Urothelium cell line (cell line): ENCODE data around the gene STON2.
"Not testable (repeated sequence)": the region's sequence is repeated elsewhere in the genome, so short reads cannot be mapped to it uniquely, and the experiment has no call there.

Source experiments
- DNase-seq: peaks from one replicate; pipeline ENCODE4 v3.0.0; 2011; ENCODE audit warnings: low spot score, mixed read lengths
- FAIRE-seq: peaks from 2 replicates; lab custom pipeline; 2011; peaks lifted over from hg19 to GRCh38; lab: Jason Lieb, UNC

Gene STON2

GRCh38 chr14:81400202-81400678 lies at the start of gene STON2:
Gene STON2, minus strand, starts transcription at chr14:81400324. Its CDS starts 1,942 bp downstream, at chr14:81398382.
- DNase-seq (peak; percentile 79), FAIRE-seq (no peak)

GRCh38 chr14:81449576-81449975 lies 49.5 kb upstream of the STON2 start:
- no peak for DNase-seq
- FAIRE-seq: peak; percentile 9

DNA sequence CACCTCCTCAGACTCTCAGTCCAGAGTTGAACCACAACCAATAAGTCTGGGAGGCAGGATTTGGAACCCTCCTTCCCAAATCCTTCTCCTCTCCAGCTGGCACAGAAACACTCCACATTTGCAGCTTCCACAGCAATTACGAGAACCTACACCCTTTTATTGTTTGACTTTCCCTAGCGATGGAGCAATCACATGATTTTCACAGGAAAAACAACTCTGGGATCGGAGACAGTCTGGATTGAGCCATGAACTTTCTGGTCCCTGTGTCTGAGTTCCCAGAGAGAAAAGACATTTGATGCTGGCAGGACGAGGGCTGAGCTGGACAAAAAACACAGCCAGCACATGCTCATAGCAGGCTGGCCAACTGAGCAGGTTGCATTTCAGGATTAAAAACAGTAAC lies 49.0 kb upstream of the STON2 start:
- FAIRE-seq (peak; percentile 13), DNase-seq (no peak)

DNA sequence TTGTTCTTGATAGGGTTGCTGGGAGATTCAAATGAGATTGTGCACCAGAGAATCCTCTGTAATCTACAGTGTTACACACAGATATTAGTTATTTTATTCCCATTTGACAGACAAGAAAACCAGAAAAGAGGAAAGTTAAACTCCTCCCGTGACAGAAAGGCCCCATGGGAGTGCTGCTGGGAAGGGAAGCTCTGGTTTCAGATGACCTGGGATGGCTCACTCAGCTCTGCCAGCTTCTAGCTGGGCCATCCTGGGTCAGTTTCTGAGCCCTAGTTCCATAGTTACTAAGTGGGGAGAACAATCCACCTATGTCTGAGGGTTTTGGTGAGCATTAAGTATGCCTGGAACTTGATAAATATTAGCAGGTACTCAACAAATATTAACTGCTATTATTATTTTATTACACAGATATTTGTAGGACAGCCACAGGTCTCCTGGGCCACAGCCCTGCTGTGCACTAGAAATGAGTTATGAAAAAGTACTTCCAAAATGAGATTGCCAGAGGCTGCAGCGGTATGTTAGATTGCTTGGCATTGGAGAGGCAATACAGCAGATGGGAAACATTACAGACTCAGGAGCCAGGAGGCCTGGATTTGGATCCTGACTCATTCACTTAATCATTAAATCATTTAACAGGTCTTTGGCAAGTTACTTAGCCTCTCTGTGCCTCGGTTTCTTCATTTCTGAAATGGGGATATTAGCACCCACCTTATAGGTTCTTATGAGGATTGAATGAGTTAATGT lies 47.1 kb upstream of the STON2 start:
- FAIRE-seq (no peak), DNase-seq (no peak)

DNA sequence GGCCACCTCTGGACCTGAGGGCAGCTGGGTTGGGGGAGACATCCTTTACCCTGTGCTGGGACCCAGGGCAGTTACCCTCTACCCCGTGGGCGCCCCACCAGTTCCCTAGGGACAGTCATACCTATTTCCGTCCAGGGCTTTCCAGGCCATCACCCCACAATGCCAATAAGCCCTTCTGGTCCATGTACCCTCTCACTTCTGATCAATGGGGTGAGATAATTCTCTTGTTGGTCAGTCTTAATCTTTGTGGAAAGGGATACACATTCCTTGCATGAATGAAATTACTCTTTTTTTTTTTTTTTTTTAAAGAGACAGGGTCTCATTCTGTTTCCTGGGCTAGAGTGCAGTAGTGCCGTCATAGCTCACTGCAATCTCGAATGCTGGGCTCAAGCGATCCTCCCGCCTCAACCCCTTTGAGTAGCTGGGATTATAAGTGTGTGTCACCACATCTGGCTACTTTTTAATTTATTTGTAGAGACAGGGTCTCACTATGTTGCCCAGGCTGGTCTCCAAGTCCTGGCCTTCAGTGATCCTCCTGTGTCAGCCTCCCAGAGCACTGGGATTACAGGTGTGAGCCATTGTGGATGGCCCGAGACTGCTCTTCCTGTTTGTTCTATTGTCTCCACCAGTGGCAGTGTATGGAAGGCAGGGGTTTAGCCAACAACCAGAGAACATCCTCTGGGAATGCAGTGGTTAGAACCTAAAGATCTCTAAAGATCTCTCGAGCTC lies 46.3 kb upstream of the STON2 start:
- DNase-seq: no peak
- peak; percentile 13 for FAIRE-seq

DNA sequence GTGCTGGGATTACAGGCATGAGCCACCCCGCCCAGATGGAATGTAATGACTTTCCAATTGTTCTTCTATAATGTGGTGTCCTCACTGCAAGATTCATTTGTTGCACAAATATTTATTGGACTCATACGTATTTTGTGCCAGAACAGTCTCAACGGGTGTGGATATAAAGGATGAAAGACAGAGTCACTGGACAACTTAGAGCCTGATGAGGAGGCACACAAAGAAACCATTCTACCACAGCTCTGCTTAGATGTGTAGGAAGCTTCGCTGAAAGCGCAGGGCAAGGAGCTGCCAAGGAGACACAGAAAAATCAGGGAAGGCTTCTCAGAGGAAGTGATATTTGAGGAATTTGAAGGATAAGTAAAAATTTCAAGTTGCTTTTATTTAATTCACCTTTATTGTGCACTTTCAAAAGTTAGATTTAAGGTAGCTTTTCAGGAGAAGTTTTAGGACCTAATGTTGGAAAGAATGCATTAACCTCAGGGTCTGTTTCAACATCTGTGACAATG lies 41.6 kb upstream of the STON2 start:
- DNase-seq (no peak), FAIRE-seq (no peak)

GRCh38 chr14:81440041-81440440 lies 39.9 kb upstream of the STON2 start:
- no peak for DNase-seq
- no peak for FAIRE-seq

- DNase-seq: no peak
- FAIRE-seq: no peak
Observed at GRCh38 chr14:81437244-81437643, 37.1 kb upstream of the STON2 start.

DNA sequence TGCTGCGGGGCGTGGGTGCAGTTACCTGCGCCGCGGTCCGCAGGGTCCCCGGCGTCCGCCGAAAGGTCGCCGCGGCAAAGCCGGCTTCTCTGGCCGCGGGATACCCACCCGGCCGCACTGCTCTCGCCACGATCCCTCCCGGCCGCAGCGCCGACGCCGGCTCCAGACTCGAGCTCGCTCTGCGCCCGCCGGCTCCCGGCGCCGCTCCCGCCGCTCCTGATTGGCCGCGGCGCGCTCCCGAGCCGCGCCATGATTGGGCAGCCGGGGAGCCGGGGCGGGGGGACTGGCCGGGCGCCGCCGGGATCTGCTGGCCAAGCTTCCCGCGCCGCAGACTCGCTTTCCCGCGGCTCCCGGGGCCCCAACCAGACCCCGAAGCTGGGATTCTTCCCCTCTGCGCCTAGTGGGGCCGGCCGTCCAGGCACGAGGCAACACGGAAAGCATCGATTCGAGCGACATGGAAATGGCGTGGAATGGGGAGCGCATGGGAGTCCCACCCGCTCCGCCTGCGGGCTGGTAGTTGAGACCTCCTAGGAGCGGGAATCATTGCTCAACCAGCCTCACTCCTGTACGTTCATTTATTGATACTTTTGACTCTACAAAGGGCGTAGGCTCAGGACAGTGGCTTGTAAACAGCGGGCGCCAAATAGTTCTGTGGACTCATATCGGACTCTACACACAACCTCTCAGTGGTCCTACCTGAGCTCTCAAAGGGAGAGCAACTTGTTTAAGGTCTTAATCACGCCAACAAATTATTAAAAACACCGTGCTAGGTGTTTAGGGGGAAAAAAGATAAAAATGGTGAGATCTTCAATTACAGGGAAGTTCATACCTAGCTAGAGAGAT lies 36.4 kb upstream of the STON2 start:
- peak; percentile 98 for DNase-seq
- peak; percentile 30 for FAIRE-seq

DNA sequence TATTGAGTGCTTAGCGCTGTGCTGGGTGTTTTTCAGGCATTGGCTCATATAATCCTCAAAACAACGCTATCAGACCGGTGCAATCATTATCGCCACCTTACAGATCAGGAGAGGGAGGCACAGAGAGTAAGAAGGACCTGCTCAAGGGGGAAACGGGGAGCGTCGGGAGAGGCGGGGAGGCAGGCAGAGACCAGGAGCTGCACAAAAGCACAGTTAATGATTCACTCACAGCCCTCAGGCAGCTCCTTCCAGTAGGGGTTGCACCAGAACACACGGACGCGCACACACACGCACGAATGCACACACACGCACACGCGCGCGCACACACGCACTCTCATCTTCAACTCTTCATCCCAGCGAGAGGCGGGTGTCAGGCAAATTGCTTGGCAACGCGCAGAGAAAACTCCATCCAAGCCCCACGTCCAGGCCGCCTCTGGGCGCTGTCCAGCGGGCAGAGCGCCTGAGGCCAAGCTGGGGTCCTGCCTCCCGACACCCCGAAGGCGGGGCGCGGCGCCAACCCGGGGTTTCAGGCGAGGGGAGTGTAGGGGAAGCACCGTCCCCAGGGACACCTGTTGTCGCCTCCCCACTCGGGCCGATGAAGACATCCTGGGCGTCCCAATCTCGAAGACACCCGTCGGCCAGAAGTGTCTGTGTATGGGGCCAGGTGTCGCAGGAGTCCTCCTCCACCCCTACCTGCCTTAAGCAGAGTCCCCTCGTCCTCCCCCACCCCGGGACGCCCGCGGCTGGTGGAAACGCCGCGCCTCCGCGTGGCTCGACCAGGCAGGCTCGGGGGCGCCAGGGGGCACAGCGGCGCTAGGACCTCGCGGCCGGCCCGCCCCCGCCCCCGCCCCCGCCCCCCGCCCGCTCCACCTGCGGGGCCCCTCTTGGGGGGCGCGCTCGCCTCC lies 35.5 kb upstream of the STON2 start:
- FAIRE-seq (no peak), DNase-seq (peak; percentile 74)

GRCh38 chr14:81435048-81435390 lies 34.9 kb upstream of the STON2 start:
- FAIRE-seq: no peak
- no peak for DNase-seq

- DNase-seq (no peak), FAIRE-seq (no peak)
Observed at GRCh38 chr14:81434230-81434629, 34.1 kb upstream of the STON2 start.

DNA sequence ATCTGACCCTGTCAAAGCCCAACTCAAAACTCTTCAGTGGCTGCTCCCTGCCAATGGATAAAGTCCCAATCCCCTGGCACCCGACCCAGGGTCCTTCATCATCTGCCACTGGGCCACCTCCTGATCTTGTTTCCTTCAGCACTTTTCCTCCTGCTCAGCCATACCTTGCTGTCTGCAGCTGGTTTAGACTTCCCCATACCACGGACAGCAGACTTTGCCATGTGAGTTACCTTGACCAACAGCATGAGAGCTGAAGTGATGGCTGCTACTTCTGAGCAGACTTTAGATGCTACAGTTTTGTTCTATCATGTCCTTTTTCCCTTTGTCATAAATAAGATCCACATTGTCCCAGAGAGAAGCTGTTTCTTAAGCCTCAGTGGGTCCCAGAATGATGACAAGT lies 33.3 kb upstream of the STON2 start:
- DNase-seq (no peak), FAIRE-seq (peak; percentile 37)

GRCh38 chr14:81432219-81432661 lies 32.1 kb upstream of the STON2 start:
- FAIRE-seq (no peak), DNase-seq (no peak)

DNA sequence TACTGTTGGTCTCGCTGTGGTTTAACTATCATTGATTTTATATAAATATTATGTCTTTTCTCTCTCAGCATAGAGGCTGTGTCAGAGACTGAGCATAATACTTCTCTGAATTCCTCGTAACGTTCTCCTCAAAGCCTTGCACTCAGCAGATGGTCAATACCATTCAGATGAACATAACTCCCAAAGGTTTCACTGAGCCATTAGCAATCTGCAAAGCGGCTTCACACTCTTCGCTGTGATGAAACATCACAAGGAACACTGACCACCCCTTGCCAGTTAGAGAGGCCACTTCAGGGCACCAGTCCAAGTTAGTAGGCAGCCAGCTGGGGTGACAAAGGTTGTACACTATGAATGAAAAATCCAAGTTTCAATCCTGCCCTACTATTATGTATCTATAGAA lies 30.1 kb upstream of the STON2 start:
- no peak for FAIRE-seq

DNA sequence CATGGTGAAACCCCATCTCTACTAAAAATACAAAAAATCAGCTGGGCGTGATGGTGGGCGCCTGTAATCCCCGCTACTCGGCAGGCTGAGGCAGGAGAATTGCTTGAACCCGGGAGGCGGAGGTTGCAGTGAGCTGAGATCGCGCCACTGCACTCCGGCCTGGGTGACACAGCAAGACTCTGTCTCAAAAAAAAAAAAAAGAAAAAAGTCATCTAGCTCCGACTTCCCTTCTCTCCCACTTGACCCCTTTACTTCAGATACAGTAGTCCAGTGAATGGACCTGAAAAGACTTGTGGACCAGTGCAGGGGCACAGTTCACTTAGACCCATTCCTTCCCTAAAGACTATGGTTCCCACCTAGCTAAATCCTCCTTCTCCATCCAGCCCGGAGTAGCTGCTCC lies 29.6 kb upstream of the STON2 start:
- FAIRE-seq, DNase-seq: not testable (repeated sequence)

More for the DNA sequence above, 30.1 kb upstream of the STON2 start:
- DNase-seq: no peak

GRCh38 chr14:81429028-81429427 lies 28.9 kb upstream of the STON2 start:
- DNase-seq: no peak
- FAIRE-seq: no peak

DNA sequence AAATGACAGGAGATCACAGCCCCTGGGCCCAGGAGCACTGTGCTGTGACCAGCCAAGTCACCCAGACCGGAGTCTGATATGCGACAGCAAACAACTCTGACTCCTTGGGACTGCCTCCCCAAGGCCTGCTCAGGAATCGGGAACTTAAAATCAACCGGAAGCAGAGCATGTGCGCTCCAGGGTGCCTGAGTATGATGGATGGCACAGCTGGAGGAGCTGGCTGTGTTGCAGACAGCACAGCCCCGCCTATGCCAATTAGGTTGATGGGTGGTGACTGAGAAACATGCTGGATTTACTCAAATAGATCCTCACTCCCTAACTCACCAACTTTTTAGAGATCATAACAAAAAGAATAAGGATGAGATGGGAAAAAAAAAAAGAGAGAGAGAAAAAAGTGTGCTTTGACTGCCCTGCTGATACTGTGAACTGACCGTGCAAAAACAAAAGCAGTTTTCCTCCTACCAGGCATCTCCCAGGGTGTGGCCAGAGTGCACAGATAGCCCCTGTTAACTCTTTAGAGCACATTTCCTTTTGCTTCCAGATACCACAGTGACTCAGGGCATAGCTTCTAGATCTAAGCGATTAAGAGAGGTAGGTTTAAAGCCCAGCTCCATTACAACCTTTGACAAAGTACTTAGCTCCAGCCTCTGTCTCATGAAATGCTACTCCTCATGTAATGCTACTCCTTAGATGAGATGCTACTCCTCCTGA lies 27.4 kb upstream of the STON2 start:
- FAIRE-seq (no peak), DNase-seq (no peak)

GRCh38 chr14:81423504-81423903 lies 23.4 kb upstream of the STON2 start:
- FAIRE-seq (no peak), DNase-seq (no peak)
